ENCODE data around the gene GABRB1. TPM values are rescaled to one million over a fixed set of nuclear protein-coding genes. Genes with fewer than 3 reads are reported as not detected.
A peak's percentile ranks its signal among the peaks of the same experiment; 100 is the strongest.

The GABRB1 gene
- total RNA-seq, 2 donors from 2014 or later, result not detected

GRCh38 chr4:47419296-47419695 lies 387.9 kb downstream of the GABRB1 start:
- ATAC-seq, result no peak

GRCh38 chr4:47425628-47426027 lies 394.3 kb downstream of the GABRB1 start:
- no peak for ATAC-seq
- Mint-ChIP-seq H3K27ac (no peak overlapping the region), H3K4me3 (no peak overlapping the region), H3K36me3 (ENCODE audit: low read depth) (peaks cover 4% of the 10 kb centered on the region), H3K27me3 (peaks cover 25% of the 10 kb centered on the region), H3K4me1 (no peaks in the 10 kb centered on the region)
- DNase-seq, result no peak
- no peaks in the 10 kb centered on the region for H3K9me3 ChIP-seq (ENCODE audit: control insufficient read depth, low read length, poor library complexity, severe bottlenecking)

More at GRCh38 chr4:47419296-47419695, 387.9 kb downstream of the GABRB1 start:
- peaks cover 4% of the 10 kb centered on the region for H3K36me3 Mint-ChIP-seq (ENCODE audit: low read depth)
- peaks cover 52% of the 10 kb centered on the region for H3K27me3 Mint-ChIP-seq
- DNase-seq, result no peak
- H3K4me3 Mint-ChIP-seq, result no peak overlapping the region
- no peaks in the 10 kb centered on the region for H3K9me3 ChIP-seq (ENCODE audit: control insufficient read depth, low read length, poor library complexity, severe bottlenecking)
- H3K27ac Mint-ChIP-seq, result no peak overlapping the region
- H3K4me1 Mint-ChIP-seq, result peaks cover 2% of the 10 kb centered on the region

DNA sequence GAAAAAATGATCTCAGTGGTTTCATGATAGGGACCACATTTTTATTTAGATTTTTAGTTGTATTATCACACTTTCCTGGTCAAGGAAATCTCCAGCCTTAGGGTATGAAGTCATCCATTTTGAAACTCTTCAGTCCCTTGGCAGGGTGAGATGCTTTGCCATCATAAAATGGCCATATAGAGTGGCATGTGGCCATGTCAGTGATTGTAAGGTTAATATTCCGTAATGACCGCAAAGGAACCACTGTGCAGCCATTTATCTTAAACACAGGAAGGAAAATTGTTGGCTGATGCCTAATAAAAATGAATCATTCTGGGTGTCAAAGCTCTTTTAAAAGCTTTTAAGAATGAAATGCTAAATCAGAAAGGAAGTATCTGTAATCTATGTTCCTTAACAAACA lies 396.6 kb downstream of the GABRB1 start:
- Mint-ChIP-seq H3K27ac (no peak overlapping the region), H3K27me3 (peaks cover 13% of the 10 kb centered on the region), H3K4me3 (no peak overlapping the region), H3K4me1 (no peaks in the 10 kb centered on the region), H3K36me3 (ENCODE audit: low read depth) (no peaks in the 10 kb centered on the region)
- no peak for DNase-seq
- ATAC-seq, result no peak
- H3K9me3 ChIP-seq (ENCODE audit: control insufficient read depth, low read length, poor library complexity, severe bottlenecking), result no peaks in the 10 kb centered on the region

DNA sequence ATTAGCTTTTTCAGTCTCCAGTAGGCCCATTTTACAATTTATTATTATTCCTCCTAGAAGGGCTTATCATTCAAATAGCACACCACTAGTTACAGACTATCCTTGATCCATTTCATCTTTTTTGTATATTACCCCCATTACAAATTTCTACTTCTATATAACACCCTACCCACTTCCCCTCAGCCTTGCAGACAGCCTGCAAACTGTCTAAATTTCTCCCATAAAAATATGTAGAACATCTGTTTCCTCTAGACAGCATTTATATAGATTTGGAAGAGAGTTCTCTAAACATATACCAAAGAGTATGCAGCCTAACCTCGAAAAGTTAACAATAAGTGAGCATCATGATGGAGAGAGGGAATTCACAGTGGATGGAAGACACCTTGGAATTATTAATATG lies 401.4 kb downstream of the GABRB1 start:
- H3K27ac Mint-ChIP-seq, result no peak overlapping the region
- no peak overlapping the region for H3K4me3 Mint-ChIP-seq
- H3K9me3 ChIP-seq (ENCODE audit: control insufficient read depth, low read length, poor library complexity, severe bottlenecking), result no peaks in the 10 kb centered on the region
- H3K4me1 Mint-ChIP-seq, result no peaks in the 10 kb centered on the region
- no peak for DNase-seq
- no peak for ATAC-seq
- peaks cover 7% of the 10 kb centered on the region for H3K27me3 Mint-ChIP-seq
- no peaks in the 10 kb centered on the region for H3K36me3 Mint-ChIP-seq (ENCODE audit: low read depth)

- H3K36me3 Mint-ChIP-seq (ENCODE audit: low read depth), result no peaks in the 10 kb centered on the region
- no peak for ATAC-seq
Measured at GRCh38 chr4:47434931-47435330, 403.6 kb downstream of the GABRB1 start.

DNA sequence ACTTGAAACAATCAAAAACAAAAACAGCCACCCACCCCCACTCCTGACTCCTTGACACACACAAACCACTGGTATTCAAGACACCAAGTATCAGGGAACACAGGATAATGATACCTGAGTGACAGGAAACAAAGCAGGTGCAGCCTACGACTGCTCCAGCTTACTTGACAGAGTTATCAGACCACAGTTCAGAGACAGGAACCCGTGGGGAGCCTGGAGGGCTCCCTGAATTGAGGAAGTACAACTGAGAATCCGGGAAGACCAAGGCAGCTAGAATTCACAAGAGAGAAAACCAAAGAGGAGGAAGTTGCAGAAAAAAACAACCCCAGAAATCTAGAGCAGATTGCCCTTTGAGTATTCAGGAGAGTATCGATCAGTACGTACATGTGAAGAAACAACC lies 411.6 kb downstream of the GABRB1 start:
- Mint-ChIP-seq H3K4me1 (peaks cover 8% of the 10 kb centered on the region), H3K4me3 (peak overlapping the region; percentile 13), H3K27ac (no peak overlapping the region), H3K36me3 (ENCODE audit: low read depth) (peaks cover 5% of the 10 kb centered on the region), H3K27me3 (no peaks in the 10 kb centered on the region)
- peaks cover 3% of the 10 kb centered on the region for H3K9me3 ChIP-seq (ENCODE audit: control insufficient read depth, low read length, poor library complexity, severe bottlenecking)
- no peak for DNase-seq
- ATAC-seq, result no peak

More at GRCh38 chr4:47434931-47435330, 403.6 kb downstream of the GABRB1 start:
- Mint-ChIP-seq H3K27me3 (no peaks in the 10 kb centered on the region), H3K4me1 (no peaks in the 10 kb centered on the region), H3K4me3 (no peak overlapping the region), H3K27ac (no peak overlapping the region)
- DNase-seq, result no peak
- H3K9me3 ChIP-seq (ENCODE audit: control insufficient read depth, low read length, poor library complexity, severe bottlenecking), result no peaks in the 10 kb centered on the region

GRCh38 chr4:47444031-47444430 lies 412.7 kb downstream of the GABRB1 start:
- peaks cover 3% of the 10 kb centered on the region for H3K9me3 ChIP-seq (ENCODE audit: control insufficient read depth, low read length, poor library complexity, severe bottlenecking)
- Mint-ChIP-seq H3K4me3 (no peak overlapping the region), H3K27me3 (no peaks in the 10 kb centered on the region), H3K4me1 (peaks cover 8% of the 10 kb centered on the region), H3K27ac (no peak overlapping the region), H3K36me3 (ENCODE audit: low read depth) (peaks cover 5% of the 10 kb centered on the region)
- DNase-seq (no peak), ATAC-seq (no peak)

DNA sequence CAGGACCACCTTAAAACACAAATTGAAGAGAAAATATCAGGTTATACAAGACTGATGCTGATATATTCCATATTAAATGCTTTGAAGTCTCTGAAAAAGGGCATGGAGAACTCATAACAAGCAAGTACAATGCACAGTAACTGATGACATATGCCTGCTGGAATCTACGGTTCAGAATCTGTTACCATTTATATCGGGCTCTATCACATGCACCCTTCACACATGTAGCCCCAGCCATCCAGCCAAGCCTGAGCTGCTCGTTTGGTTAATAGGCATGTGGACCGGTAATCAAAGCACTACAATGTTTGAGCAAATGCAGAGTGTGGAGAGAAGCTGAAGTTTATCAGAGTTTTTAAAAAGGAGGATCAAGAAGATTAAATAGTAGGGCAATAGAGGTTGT lies 420.3 kb downstream of the GABRB1 start:
- DNase-seq (no peak), ATAC-seq (no peak)
- peaks cover 11% of the 10 kb centered on the region for H3K4me1 Mint-ChIP-seq
- H3K27ac Mint-ChIP-seq, result no peak overlapping the region
- H3K9me3 ChIP-seq (ENCODE audit: control insufficient read depth, low read length, poor library complexity, severe bottlenecking), result no peaks in the 10 kb centered on the region
- H3K4me3 Mint-ChIP-seq, result no peak overlapping the region
- H3K27me3 Mint-ChIP-seq, result no peaks in the 10 kb centered on the region
- H3K36me3 Mint-ChIP-seq (ENCODE audit: low read depth), result peaks cover 15% of the 10 kb centered on the region

DNA sequence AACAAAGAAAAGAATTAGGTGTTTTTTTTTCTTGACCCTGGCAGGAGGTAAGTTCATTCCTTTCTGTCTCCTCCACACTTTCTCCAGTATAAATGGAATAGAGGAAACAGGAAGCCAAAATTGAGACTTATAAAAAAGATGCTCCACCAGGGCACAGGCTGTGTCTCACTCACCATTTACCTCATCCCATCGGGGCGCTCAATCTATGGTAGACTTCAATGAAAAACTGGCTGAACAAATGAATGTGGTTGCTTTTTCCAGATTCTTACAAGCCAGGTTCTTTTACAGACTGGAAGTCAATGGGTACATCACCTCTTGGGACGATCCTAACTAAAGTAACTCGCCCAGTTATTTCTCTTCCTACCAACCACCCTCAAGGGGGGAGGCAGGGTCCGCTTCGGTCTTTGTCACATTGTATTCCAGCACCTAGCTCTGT lies 431.4 kb downstream of the GABRB1 start:
- H3K36me3 Mint-ChIP-seq (ENCODE audit: low read depth), result no peaks in the 10 kb centered on the region
- no peaks in the 10 kb centered on the region for H3K27me3 Mint-ChIP-seq
- H3K4me1 Mint-ChIP-seq, result peaks cover 34% of the 10 kb centered on the region
- DNase-seq, result no peak
- H3K9me3 ChIP-seq (ENCODE audit: control insufficient read depth, low read length, poor library complexity, severe bottlenecking), result no peaks in the 10 kb centered on the region
- ATAC-seq, result no peak
- peak overlapping the region; percentile 91 for H3K27ac Mint-ChIP-seq
- H3K4me3 Mint-ChIP-seq, result peak overlapping the region; percentile 91

DNA sequence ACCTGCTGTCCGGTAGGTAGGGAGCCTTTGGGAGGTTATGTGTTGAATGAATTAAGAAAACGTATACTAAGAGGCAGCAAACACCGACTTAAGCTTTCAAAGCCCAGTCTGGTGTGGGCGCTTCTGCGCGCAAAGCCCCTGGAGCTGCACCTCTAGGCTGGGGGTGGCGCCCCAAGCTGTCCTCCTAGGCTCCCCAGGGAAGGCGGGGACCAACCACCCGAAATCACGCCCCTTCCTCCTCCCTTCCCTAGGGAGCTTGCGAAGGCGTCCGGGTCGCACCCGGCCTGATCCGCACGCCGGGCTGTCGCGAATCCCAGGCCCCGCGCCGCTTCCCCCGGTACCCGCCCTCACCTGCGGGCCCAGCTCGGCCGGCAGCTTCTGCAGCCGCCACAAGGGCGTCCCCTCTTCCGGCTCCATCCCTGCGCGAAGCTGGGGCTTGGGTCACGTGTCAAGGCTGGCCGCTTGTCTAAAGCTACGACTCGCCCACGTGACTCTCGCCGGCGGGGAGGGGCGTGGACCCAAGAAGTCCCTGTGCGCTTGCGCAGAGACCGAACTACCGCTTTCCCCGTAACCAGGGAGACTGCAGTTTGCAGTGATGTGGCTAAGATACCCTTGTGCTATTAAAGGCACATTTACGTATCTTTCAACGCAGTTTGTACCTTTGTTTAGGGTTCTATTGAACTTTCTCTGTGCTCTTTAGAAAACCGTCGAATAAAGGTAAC lies 432.0 kb downstream of the GABRB1 start, which contains the start of gene COMMD8:
TSS of gene COMMD8 (minus strand) at position 468 of the 722 bp plus-strand sequence. CDS start at position 417, 51 bp downstream.
- peak; percentile 90 for ATAC-seq
- Mint-ChIP-seq H3K27ac (peak within 1 kb of the TSS; percentile 91), H3K36me3 (ENCODE audit: low read depth) (no peaks in the 10 kb centered on the region), H3K4me3 (peak within 1 kb of the TSS; percentile 91), H3K4me1 (peaks cover 32% of the 10 kb centered on the region), H3K27me3 (no peaks in the 10 kb centered on the region)
- no peaks in the 10 kb centered on the region for H3K9me3 ChIP-seq (ENCODE audit: control insufficient read depth, low read length, poor library complexity, severe bottlenecking)
- peak; percentile 92 to 97 (median 95) for DNase-seq

- peaks cover 30% of the 10 kb centered on the region for H3K4me1 Mint-ChIP-seq
- ATAC-seq, result no peak
- peaks cover 7% of the 10 kb centered on the region for H3K27me3 Mint-ChIP-seq
- H3K9me3 ChIP-seq (ENCODE audit: control insufficient read depth, low read length, poor library complexity, severe bottlenecking), result no peaks in the 10 kb centered on the region
- DNase-seq, result no peak
- H3K27ac Mint-ChIP-seq, result peak overlapping the region; percentile 91
- H3K4me3 Mint-ChIP-seq, result no peak overlapping the region
- H3K36me3 Mint-ChIP-seq (ENCODE audit: low read depth), result no peaks in the 10 kb centered on the region
Measured at GRCh38 chr4:47465004-47465403, 433.6 kb downstream of the GABRB1 start.

GRCh38 chr4:47466056-47466785 lies 434.9 kb downstream of the GABRB1 start:
- Mint-ChIP-seq H3K27me3 (peaks cover 7% of the 10 kb centered on the region), H3K4me3 (no peak overlapping the region), H3K4me1 (peaks cover 22% of the 10 kb centered on the region), H3K36me3 (ENCODE audit: low read depth) (no peaks in the 10 kb centered on the region), H3K27ac (peak overlapping the region; percentile 6)
- H3K9me3 ChIP-seq (ENCODE audit: control insufficient read depth, low read length, poor library complexity, severe bottlenecking), result no peaks in the 10 kb centered on the region
- no peak for ATAC-seq
- DNase-seq, result no peak

DNA sequence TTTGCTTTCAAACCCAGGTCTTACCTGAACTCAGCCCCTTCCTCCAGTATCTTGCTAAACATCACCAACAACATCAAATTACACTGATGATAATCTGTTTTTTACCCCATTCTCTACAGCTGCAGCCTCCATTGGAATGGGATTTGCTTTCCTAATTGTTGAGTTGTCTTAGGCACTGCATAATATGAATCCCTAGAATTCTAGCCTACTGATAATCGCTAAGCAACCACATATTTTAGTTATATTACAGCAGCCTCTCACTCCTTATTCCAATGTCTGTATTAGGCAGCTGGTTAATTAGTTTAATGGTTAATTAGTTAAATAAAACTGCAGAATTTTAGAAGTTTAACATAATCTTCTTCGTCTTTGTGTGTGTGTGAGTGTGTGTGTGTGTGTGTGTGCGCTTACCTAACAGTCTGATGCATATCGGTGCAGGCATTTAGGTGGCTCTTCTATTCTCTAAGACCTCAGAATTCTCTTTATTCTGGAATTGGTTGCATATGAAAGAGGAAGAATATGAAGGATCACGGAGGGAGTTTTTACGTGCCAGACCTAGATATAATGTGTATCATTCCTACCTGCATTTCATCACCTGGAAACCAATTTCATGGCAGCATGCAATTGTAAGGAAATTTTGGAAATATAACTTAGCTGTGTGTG lies 437.5 kb downstream of the GABRB1 start:
- DNase-seq (no peak), ATAC-seq (no peak)
- Mint-ChIP-seq H3K36me3 (ENCODE audit: low read depth) (peaks cover 6% of the 10 kb centered on the region), H3K4me1 (peaks cover 3% of the 10 kb centered on the region), H3K27ac (no peak overlapping the region), H3K27me3 (peaks cover 19% of the 10 kb centered on the region), H3K4me3 (no peak overlapping the region)
- no peaks in the 10 kb centered on the region for H3K9me3 ChIP-seq (ENCODE audit: control insufficient read depth, low read length, poor library complexity, severe bottlenecking)
